Measurements from ENCODE around the gene SERINC2.

SERINC2 gene

GRCh38 chr1:31405578-31406245, 7.3 kb upstream of the SERINC2 start:
- H3K27me3 Mint-ChIP-seq (ENCODE audit: low read depth): peaks cover 14% of the 10 kb centered on the region
- TF ChIP-seq CTCF (IDR thresholded peaks at IDR 0.05; ENCODE audit: unreplicated experiment in 3 of 3): no peak
- H3K36me3 Mint-ChIP-seq (ENCODE audit: low read depth): no peaks in the 10 kb centered on the region
- no peak overlapping the region for H3K4me3 Mint-ChIP-seq
- peaks cover 2% of the 10 kb centered on the region for H3K9me3 Mint-ChIP-seq
- peak overlapping the region; percentile 14 to 69 (median 21) for H3K27ac Mint-ChIP-seq
- peaks cover 11% of the 10 kb centered on the region for H3K4me1 Mint-ChIP-seq

GRCh38 chr1:31407029-31407626, 5.9 kb upstream of the SERINC2 start:
- Mint-ChIP-seq H3K36me3 (ENCODE audit: low read depth) (no peaks in the 10 kb centered on the region), H3K4me3 (peak overlapping the region in 1 of 3 experiments; percentile 58), H3K4me1 (peaks cover 13% of the 10 kb centered on the region), H3K9me3 (peaks cover 2% of the 10 kb centered on the region), H3K27me3 (ENCODE audit: low read depth) (peaks cover 23% of the 10 kb centered on the region), H3K27ac (peak overlapping the region in 1 of 3 experiments; percentile 54)
- TF ChIP-seq CTCF (IDR thresholded peaks at IDR 0.05; ENCODE audit: unreplicated experiment in 3 of 3): no peak

GRCh38 chr1:31408788-31409318, 4.2 kb upstream of the SERINC2 start:
- no peak overlapping the region for H3K4me3 Mint-ChIP-seq
- H3K27ac Mint-ChIP-seq: no peak overlapping the region
- peaks cover 21% of the 10 kb centered on the region for H3K4me1 Mint-ChIP-seq
- peaks cover 2% of the 10 kb centered on the region for H3K9me3 Mint-ChIP-seq
- H3K27me3 Mint-ChIP-seq (ENCODE audit: low read depth): peaks cover 25% of the 10 kb centered on the region
- no peak for TF ChIP-seq CTCF (IDR thresholded peaks at IDR 0.05; ENCODE audit: unreplicated experiment in 3 of 3)
- H3K36me3 Mint-ChIP-seq (ENCODE audit: low read depth): no peaks in the 10 kb centered on the region

- peak overlapping the region in 2 of 3 experiments; percentile 72 to 73 for H3K27ac Mint-ChIP-seq
- H3K9me3 Mint-ChIP-seq: no peaks in the 10 kb centered on the region
These were observed 2.8 kb upstream of the SERINC2 start for GRCh38 chr1:31409946-31410858.

GRCh38 chr1:31410871-31411270, 2.1 kb upstream of the SERINC2 start:
- H3K36me3 Mint-ChIP-seq (ENCODE audit: low read depth): no peaks in the 10 kb centered on the region
- TF ChIP-seq CTCF (IDR thresholded peaks at IDR 0.05; ENCODE audit: unreplicated experiment in 3 of 3): no peak
- no peaks in the 10 kb centered on the region for H3K9me3 Mint-ChIP-seq
- peak overlapping the region in 2 of 3 experiments; percentile 72 to 73 for H3K27ac Mint-ChIP-seq
- H3K4me3 Mint-ChIP-seq: peak overlapping the region; percentile 86 to 88 (median 87)
- peaks cover 36% of the 10 kb centered on the region for H3K27me3 Mint-ChIP-seq (ENCODE audit: low read depth)
- H3K4me1 Mint-ChIP-seq: peaks cover 29% of the 10 kb centered on the region

More at GRCh38 chr1:31409946-31410858, 2.8 kb upstream of the SERINC2 start:
- peak overlapping the region; percentile 86 to 88 (median 87) for H3K4me3 Mint-ChIP-seq
- no peaks in the 10 kb centered on the region for H3K36me3 Mint-ChIP-seq (ENCODE audit: low read depth)
- H3K27me3 Mint-ChIP-seq (ENCODE audit: low read depth): peaks cover 32% of the 10 kb centered on the region
- H3K4me1 Mint-ChIP-seq: peaks cover 29% of the 10 kb centered on the region
- TF ChIP-seq CTCF (IDR thresholded peaks at IDR 0.05; ENCODE audit: unreplicated experiment in 3 of 3): no peak

Data from nephron (organoid).